ENCODE data around the gene OPCML. TPM values are rescaled to one million over a fixed set of nuclear protein-coding genes. Genes with fewer than 3 reads are reported as not detected.

Gene OPCML
- polyA plus RNA-seq, 1 donor (not counting 4 experiments of a cell fraction or from before 2014, with no cell fraction given), result 0.04 TPM

DNA sequence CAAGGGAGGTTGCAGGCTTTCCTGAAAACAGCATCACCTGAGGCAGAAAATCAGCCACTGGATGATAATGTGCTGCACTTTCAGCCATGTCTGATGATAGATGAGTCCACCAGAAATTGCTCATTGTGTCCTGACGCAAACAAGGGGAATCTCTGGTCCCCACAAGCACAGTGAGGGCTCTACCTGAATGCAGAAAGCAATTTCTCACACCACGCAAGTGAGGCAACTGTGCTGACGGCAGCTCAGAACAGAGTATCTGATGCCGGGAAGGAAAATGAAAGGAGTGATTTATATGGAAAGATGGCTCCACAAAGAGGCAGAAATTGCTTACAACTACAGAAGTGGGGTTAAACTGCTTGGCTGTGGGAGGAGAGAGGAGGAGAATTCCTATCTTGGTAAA, 867.1 kb downstream of the OPCML start:
- TF ChIP-seq EZH2 (IDR thresholded peaks at IDR 0.05; ENCODE audit: low read length), result no peak
- TF ChIP-seq, protein P1, sequence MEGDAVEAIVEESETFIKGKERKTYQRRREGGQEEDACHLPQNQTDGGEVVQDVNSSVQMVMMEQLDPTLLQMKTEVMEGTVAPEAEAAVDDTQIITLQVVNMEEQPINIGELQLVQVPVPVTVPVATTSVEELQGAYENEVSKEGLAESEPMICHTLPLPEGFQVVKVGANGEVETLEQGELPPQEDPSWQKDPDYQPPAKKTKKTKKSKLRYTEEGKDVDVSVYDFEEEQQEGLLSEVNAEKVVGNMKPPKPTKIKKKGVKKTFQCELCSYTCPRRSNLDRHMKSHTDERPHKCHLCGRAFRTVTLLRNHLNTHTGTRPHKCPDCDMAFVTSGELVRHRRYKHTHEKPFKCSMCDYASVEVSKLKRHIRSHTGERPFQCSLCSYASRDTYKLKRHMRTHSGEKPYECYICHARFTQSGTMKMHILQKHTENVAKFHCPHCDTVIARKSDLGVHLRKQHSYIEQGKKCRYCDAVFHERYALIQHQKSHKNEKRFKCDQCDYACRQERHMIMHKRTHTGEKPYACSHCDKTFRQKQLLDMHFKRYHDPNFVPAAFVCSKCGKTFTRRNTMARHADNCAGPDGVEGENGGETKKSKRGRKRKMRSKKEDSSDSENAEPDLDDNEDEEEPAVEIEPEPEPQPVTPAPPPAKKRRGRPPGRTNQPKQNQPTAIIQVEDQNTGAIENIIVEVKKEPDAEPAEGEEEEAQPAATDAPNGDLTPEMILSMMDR (optimal IDR thresholded peaks at IDR 0.05 in 1 of 3, IDR thresholded peaks at IDR 0.05 in 1 of 3, conservative IDR thresholded peaks at IDR 0.05 in 1 of 3; ENCODE audit: extremely low read depth in 1 of 3, insufficient read depth in 2 of 3, low read length in 3 of 3), result no peak
- H3K9ac ChIP-seq (ENCODE audit: control insufficient read depth, extremely low read depth, insufficient read depth, low read length), result no peak overlapping the region
- no peaks in the 10 kb centered on the region for H3K27me3 ChIP-seq (ENCODE audit: control insufficient read depth, extremely low read depth, insufficient read depth, low read length)
- no peak overlapping the region for H2AFZ ChIP-seq (ENCODE audit: control insufficient read depth, low read length)
- no peak overlapping the region for H3K27ac ChIP-seq (ENCODE audit: control insufficient read depth, insufficient read depth, low read length)
- no peaks in the 10 kb centered on the region for H3K79me2 ChIP-seq (ENCODE audit: control insufficient read depth, insufficient read depth, low read length)
- FAIRE-seq (no peak), DNase-seq (ENCODE audit: low read depth, low spot score) (no peak)
- H3K9me1 ChIP-seq (ENCODE audit: control insufficient read depth, extremely low read depth, insufficient read depth, low read length), result no peaks in the 10 kb centered on the region
- H3K4me3 ChIP-seq (ENCODE audit: control insufficient read depth in 2 of 3, extremely low read depth in 1 of 3, insufficient read depth in 2 of 3, low read depth in 1 of 3, low read length in 3 of 3), result no peak overlapping the region
- H3K9me3 ChIP-seq (ENCODE audit: control insufficient read depth, low read depth, low read length), result no peaks in the 10 kb centered on the region
- no peak overlapping the region for H3K4me2 ChIP-seq (ENCODE audit: control insufficient read depth, extremely low read depth, insufficient read depth, low read depth, low read length)
- dilution Hi-C loops (cut with MboI; ENCODE audit: extremely low pct_ligation_motif_present, low sequenced_read_pairs), result no loop called here
- H3K4me1 ChIP-seq (ENCODE audit: control insufficient read depth, extremely low read depth, insufficient read depth, low read length), result no peaks in the 10 kb centered on the region
- H3K36me3 ChIP-seq (ENCODE audit: control insufficient read depth in 2 of 2, extremely low read depth in 1 of 2, insufficient read depth in 2 of 2, low read length in 2 of 2), result no peaks in the 10 kb centered on the region
- H4K20me1 ChIP-seq (ENCODE audit: control insufficient read depth, extremely low read depth, insufficient read depth, low read length), result no peaks in the 10 kb centered on the region

DNA sequence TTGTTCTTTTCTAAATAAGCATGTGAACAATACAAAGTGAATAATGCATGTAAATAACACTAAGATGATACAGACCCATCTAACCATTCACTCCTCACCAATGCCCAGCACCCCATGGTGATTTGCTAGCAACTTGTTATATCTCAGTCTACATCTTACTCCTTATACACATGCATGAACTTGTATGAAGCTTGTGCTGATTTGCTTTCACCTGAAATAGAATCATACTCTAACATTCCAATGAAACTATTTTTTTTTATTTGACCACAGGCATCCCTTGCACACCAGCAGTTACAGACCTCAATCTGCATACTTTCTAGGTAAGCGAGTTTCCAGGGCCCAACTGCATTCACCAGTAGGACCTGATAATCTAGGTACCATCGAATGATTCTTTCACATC, 873.6 kb downstream of the OPCML start:
- Histone ChIP-seq H3K27me3 (ENCODE audit: control insufficient read depth, extremely low read depth, insufficient read depth, low read length) (no peaks in the 10 kb centered on the region), H3K36me3 (ENCODE audit: control insufficient read depth in 2 of 2, extremely low read depth in 1 of 2, insufficient read depth in 2 of 2, low read length in 2 of 2) (no peaks in the 10 kb centered on the region), H3K4me1 (ENCODE audit: control insufficient read depth, extremely low read depth, insufficient read depth, low read length) (no peaks in the 10 kb centered on the region), H2AFZ (ENCODE audit: control insufficient read depth, low read length) (no peak overlapping the region), H3K9ac (ENCODE audit: control insufficient read depth, extremely low read depth, insufficient read depth, low read length) (no peak overlapping the region), H3K9me1 (ENCODE audit: control insufficient read depth, extremely low read depth, insufficient read depth, low read length) (no peaks in the 10 kb centered on the region), H3K79me2 (ENCODE audit: control insufficient read depth, insufficient read depth, low read length) (no peaks in the 10 kb centered on the region), H3K27ac (ENCODE audit: control insufficient read depth, insufficient read depth, low read length) (no peak overlapping the region), H4K20me1 (ENCODE audit: control insufficient read depth, extremely low read depth, insufficient read depth, low read length) (no peaks in the 10 kb centered on the region), H3K4me3 (ENCODE audit: control insufficient read depth in 2 of 3, extremely low read depth in 1 of 3, insufficient read depth in 2 of 3, low read depth in 1 of 3, low read length in 3 of 3) (no peak overlapping the region), H3K9me3 (ENCODE audit: control insufficient read depth, low read depth, low read length) (peaks cover 4% of the 10 kb centered on the region), H3K4me2 (ENCODE audit: control insufficient read depth, extremely low read depth, insufficient read depth, low read depth, low read length) (no peak overlapping the region)
- dilution Hi-C loops (cut with MboI; ENCODE audit: extremely low pct_ligation_motif_present, low sequenced_read_pairs), result no loop called here
- TF ChIP-seq EZH2 (IDR thresholded peaks at IDR 0.05; ENCODE audit: low read length), result no peak
- TF ChIP-seq, protein P1 (optimal IDR thresholded peaks at IDR 0.05 in 1 of 3, IDR thresholded peaks at IDR 0.05 in 1 of 3, conservative IDR thresholded peaks at IDR 0.05 in 1 of 3; ENCODE audit: extremely low read depth in 1 of 3, insufficient read depth in 2 of 3, low read length in 3 of 3), result no peak
- DNase-seq (ENCODE audit: low read depth, low spot score) (no peak), FAIRE-seq (no peak)

Measured in keratinocyte (primary cell).